Uterus (tissue), 4 donors: Measurements from ENCODE around the gene SAXO1. TPM values are rescaled to one million over a fixed set of nuclear protein-coding genes. Genes with fewer than 3 reads are reported as not detected.

ENCODE experiments used
- DNase-seq, 2 donors: peaks; one replicate each; pipeline ENCODE4 v3.0.0-alpha.2; 2019 to 2020
- H3K27ac ChIP-seq, 2 donors: fragments of 200-600 bp; sonication (generic); 1 replicate in 1 of 2; 2 replicates in 1 of 2; pipeline ENCODE4 v1.5.1; 2016 to 2018
- H3K27me3 ChIP-seq, 2 donors: fragments of 200-600 bp; sonication (generic); one replicate each; pipeline ENCODE4 v1.5.1; 2018 to 2019; ENCODE audit warnings: control low read depth in 1 of 2
- H3K36me3 ChIP-seq, 2 donors: fragments of 200-600 bp; sonication (generic); one replicate each; pipeline ENCODE4 v1.5.1; 2019; ENCODE audit warnings: control low read depth in 1 of 2
- H3K4me1 ChIP-seq, 2 donors: fragments of 200-600 bp; sonication (generic); one replicate each; pipeline ENCODE4 v1.5.1; 2018 to 2019; ENCODE audit warnings: control low read depth in 1 of 2
- H3K4me3 ChIP-seq, 2 donors: fragments of 200-600 bp; sonication (generic); 1 replicate in 1 of 2; 2 replicates in 1 of 2; pipeline ENCODE4 v1.5.1; 2018 to 2019; ENCODE audit warnings: mild to moderate bottlenecking in 1 of 2
- H3K9me3 ChIP-seq, 2 donors: fragments of 200-600 bp; sonication (generic); one replicate each; pipeline ENCODE4 v1.5.1; 2019; ENCODE audit warnings: control low read depth in 1 of 2
- CTCF ChIP-seq, 4 experiments: fragments of 200-600 bp in 2 of 4; fragments of 450-650 bp in 2 of 4; sonication (generic) in 2 of 4; IDR thresholded peaks; one replicate each; pipeline ENCODE4 v1.5.1; 2016 to 2019; ENCODE audit warnings: antibody characterized with exemption in 4 of 4, mild to moderate bottlenecking in 2 of 4, moderate library complexity in 1 of 4
- POLR2A ChIP-seq, 2 donors: fragments of 450-650 bp; IDR thresholded peaks; one replicate each; pipeline ENCODE4 v1.6.1; 2016; ENCODE audit warnings: antibody characterized with exemption in 2 of 2, mild to moderate bottlenecking in 1 of 2, moderate library complexity in 1 of 2
- intact Hi-C: fragments of 100-400 bp; cut with DNase I; formaldehyde crosslinking; loops from one replicate; pipeline ENCODE4 v1.15.1; 2023; ENCODE audit warnings: low total_unique reads
- total RNA-seq, 4 donors: library from RNA; depleted of rRNA in 3 of 4; stranded (reverse); fragments of >200 nt in 3 of 4; gene quantifications; one replicate each; pipeline versions ENCODE4 v1.1.0 to v1.2.4, GENCODE V29; 2014 to 2023
- donor health status: DM: yes; HTN: yes; CAD: no.

The SAXO1 gene
- total RNA-seq, 4 donors from 2014 or later: 0.14 to 0.37 TPM; not detected in 2

GRCh38 chr9:18921366-18922075 lies 111.5 kb downstream of the SAXO1 start:
- H3K27ac ChIP-seq: peak overlapping the region; percentile 50 to 69
- peaks cover 0 to 7% of the 10 kb centered on the region in 2 donors for H3K4me1 ChIP-seq
- H3K9me3 ChIP-seq: no peaks in the 10 kb centered on the region
- intact Hi-C loops: no loop called here
- no peaks in the 10 kb centered on the region for H3K36me3 ChIP-seq
- no peak overlapping the region for H3K4me3 ChIP-seq
- no peak for DNase-seq
- no peak for TF ChIP-seq POLR2A (IDR thresholded peaks at IDR 0.05)
- TF ChIP-seq CTCF (IDR thresholded peaks at IDR 0.05): no peak
- H3K27me3 ChIP-seq: no peaks in the 10 kb centered on the region

GRCh38 chr9:18920141-18921084 lies 112.6 kb downstream of the SAXO1 start:
- Histone ChIP-seq H3K9me3 (no peaks in the 10 kb centered on the region), H3K4me1 (peaks cover 0 to 7% of the 10 kb centered on the region in 2 donors), H3K36me3 (no peaks in the 10 kb centered on the region), H3K27me3 (no peaks in the 10 kb centered on the region), H3K4me3 (no peak overlapping the region), H3K27ac (peak overlapping the region; percentile 57 to 69)
- intact Hi-C loops: no loop called here
- DNase-seq: no peak
- TF ChIP-seq POLR2A (IDR thresholded peaks at IDR 0.05) (no peak), CTCF (IDR thresholded peaks at IDR 0.05) (no peak)

- H3K36me3 ChIP-seq: no peaks in the 10 kb centered on the region
- H3K27ac ChIP-seq: no peak overlapping the region
- H3K9me3 ChIP-seq: no peaks in the 10 kb centered on the region
- H3K27me3 ChIP-seq: no peaks in the 10 kb centered on the region
- intact Hi-C loops: no loop called here
- no peak for DNase-seq
- H3K4me1 ChIP-seq: no peaks in the 10 kb centered on the region
- no peak overlapping the region for H3K4me3 ChIP-seq
- no peak for TF ChIP-seq POLR2A (IDR thresholded peaks at IDR 0.05)
- no peak for TF ChIP-seq CTCF (IDR thresholded peaks at IDR 0.05)
Measured at GRCh38 chr9:18911714-18912342, 121.2 kb downstream of the SAXO1 start.

- H3K36me3 ChIP-seq: no peaks in the 10 kb centered on the region
- intact Hi-C loops: no loop called here
- no peak for DNase-seq
- H3K4me3 ChIP-seq: no peak overlapping the region
- no peaks in the 10 kb centered on the region for H3K9me3 ChIP-seq
- H3K27ac ChIP-seq: no peak overlapping the region
- no peaks in the 10 kb centered on the region for H3K27me3 ChIP-seq
- TF ChIP-seq POLR2A (IDR thresholded peaks at IDR 0.05) (no peak), CTCF (IDR thresholded peaks at IDR 0.05) (no peak)
- H3K4me1 ChIP-seq: no peaks in the 10 kb centered on the region
Measured at GRCh38 chr9:18910916-18911315, 122.1 kb downstream of the SAXO1 start.
